ENCODE results near the gene NACC1.
A peak's percentile ranks its signal among the peaks of the same experiment; 100 is the strongest.

NACC1 gene

DNA sequence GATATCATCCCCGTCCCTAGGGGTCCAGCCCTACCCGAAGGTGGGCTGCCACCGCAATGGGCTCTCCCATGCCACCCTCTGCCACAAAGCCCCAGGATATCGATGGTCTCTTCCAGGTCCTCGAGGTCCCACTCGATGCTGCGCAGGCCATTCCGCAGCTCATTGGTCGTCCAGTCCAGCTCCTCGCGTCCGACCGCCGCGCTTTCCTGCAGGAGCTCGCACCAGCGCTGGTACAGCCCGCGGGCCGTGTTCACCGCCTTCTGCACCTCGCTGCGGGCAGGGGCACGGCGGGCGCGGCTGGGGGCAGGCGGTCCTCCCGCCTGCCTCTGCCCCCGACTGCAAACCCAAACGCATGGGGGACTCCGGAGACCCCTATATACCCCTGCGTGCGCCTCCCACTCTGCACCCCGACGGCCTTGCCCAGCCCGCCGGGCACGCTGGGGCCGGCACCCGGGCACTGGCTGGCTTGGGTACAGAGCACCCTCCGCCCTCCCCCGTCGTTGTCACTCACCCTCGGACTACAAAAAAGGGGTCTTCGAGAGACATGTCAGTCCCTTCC lies 31.6 kb downstream of the NACC1 start:
- DNase-seq, result peak in 1 of 2 experiments; percentile 46

GRCh38 chr19:13150187-13150930 lies 32.3 kb downstream of the NACC1 start, which contains the start of the genes IER2 and STX10:
TSS of gene IER2 (plus strand) at chr19:13150411. CDS start at chr19:13153187, 2,776 bp downstream.
TSS of gene STX10 (minus strand) at chr19:13150375. CDS start at chr19:13150173, 202 bp downstream.
- DNase-seq, result peak; percentile 92 to 94

GRCh38 chr19:13150931-13151604 lies 33.0 kb downstream of the NACC1 start:
- DNase-seq, result peak in 1 of 2 experiments; percentile 36

- peak; percentile 97 for DNase-seq
These were observed 33.7 kb downstream of the NACC1 start for GRCh38 chr19:13151605-13152355.

GRCh38 chr19:13152356-13152973 lies 34.4 kb downstream of the NACC1 start:
- DNase-seq, result peak in 1 of 2 experiments; percentile 43

DNA sequence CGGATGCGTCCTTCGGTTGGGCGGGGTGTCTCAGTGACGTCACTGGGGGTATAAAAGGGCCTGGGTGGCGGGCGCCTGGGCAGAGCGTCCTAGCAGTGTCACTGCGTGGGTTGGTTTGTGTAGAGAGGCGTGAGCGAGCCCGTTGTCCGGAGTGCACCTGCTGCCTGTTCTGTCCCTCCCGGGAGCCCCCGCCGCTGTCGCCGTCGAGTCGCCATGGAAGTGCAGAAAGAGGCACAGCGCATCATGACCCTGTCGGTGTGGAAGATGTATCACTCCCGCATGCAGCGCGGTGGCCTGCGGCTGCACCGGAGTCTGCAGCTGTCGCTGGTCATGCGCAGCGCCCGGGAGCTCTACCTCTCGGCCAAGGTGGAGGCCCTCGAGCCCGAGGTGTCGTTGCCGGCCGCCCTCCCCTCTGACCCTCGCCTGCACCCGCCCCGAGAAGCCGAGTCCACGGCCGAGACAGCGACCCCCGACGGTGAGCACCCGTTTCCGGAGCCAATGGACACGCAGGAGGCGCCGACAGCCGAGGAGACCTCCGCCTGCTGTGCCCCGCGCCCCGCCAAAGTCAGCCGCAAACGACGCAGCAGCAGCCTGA lies 35.0 kb downstream of the NACC1 start:
- DNase-seq, result peak; percentile 90

DNA sequence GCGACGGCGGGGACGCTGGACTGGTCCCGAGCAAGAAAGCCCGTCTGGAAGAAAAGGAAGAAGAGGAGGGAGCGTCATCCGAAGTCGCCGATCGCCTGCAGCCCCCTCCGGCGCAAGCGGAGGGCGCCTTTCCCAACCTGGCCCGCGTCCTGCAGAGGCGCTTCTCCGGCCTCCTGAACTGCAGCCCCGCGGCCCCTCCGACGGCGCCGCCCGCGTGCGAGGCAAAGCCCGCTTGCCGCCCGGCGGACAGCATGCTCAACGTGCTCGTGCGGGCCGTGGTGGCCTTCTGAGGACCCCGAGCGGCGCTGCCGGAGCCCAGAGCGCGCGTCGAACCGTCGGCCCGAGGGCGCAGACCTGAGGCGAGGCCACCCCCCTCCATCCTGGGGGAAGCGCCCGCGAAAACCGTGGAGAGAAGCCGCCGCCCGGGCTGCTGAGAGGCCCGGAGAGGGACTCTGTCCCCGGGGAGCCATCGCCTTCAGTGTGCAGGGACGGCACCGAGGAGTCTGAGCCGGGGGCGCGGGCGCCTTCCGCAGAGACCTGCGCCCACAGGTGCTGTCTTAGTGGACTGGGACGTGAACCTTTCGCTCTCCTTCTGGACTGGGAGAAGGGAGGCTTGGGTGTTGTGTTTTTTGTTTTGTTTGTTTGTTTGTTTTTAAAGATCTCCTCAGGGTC lies 35.6 kb downstream of the NACC1 start:
- DNase-seq, result no peak

GRCh38 chr19:13154241-13154778 lies 36.2 kb downstream of the NACC1 start:
- peak in 1 of 2 experiments; percentile 8 for DNase-seq

- DNase-seq, result peak; percentile 27 to 34
These were observed 36.9 kb downstream of the NACC1 start for GRCh38 chr19:13154911-13155471.

GRCh38 chr19:13155472-13156359 lies 37.7 kb downstream of the NACC1 start:
- DNase-seq, result peak; percentile 80 to 82

DNA sequence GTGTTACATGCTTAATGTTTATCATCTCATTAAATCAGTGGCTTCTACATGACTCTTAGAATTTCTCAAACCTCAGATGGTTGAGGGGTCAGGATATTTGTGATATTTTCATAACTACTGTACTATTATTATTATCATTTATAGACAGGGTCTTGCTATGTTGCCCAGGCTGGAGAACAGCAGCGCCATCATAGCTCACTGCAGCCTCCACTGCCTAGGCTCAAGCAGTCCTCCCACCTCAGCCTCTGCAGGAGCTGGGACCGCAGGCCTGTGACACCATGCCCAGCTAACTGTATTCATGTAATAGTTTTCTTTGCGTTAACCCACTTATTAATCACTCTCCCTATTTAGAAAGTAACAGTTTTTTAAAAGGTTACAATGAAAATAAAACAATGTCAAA lies 41.6 kb downstream of the NACC1 start:
- DNase-seq, result no peak

DNA sequence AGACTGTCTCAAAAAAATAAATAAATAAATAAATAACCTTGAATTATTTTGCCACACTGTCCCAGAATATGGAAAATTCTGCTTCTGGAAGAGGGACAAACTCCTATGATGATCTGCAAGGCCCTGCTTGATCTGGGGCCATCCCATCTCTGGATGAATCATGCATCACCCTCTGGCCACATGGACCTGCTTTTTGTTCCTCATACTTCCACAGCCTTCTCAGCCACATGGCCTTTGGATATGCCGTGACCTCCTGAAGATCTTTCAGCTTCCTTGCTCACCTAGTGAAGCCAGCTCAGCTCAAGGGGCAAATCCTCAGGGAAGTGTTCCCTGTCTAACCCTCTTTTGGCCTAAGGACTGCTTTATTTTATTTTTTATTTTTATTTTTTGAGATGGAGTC lies 42.5 kb downstream of the NACC1 start:
- no peak for DNase-seq

- peak; percentile 91 to 95 for DNase-seq
These were observed 44.9 kb downstream of the NACC1 start for GRCh38 chr19:13162724-13163608.

- peak; percentile 87 to 91 for DNase-seq
These were observed 45.7 kb downstream of the NACC1 start for GRCh38 chr19:13163609-13164342.

DNA sequence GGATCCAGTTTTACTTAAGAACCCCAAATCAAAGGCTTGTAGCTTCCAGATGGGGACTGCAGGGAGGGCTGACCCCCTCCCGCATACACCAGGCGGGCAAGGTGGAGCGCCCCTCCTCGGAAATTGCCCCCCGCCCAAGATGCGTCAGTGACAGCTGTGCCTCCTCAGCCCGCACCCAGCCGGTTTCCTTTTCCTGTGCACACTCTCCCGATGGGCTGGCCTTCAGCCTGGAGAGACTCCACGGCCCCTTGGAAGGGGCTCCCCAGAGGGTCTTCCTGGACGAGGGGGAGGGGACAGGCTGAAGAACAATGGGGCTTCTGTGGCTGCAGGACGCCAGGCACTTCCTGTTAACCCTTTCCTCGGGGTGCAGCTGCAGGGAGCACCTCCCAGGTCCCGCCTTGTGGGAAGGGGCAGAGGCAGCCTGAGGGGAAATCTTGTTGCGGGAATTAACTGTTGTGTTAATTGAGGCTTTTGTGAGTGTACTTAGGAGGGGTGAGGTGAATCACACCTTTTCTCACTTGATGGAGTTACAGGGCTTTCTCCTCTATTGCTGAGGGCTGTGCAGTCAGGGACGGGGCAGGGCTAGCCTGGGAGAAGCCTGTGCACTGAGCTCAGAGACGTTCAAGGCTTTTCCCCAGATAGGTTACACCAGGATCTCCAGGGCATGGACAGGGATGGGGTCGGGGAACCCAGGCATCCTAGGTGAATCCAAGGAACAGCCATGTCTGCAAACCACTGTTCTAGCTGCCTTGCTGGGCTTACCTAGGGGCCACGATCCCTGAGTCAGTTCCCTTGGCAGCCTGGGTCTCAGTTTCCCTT lies 46.5 kb downstream of the NACC1 start:
- DNase-seq, result peak; percentile 87 to 91

GRCh38 chr19:13165162-13165997 lies 47.3 kb downstream of the NACC1 start:
- DNase-seq, result no peak
